NCI-H748 treated with DMSO at 0.1 percent for 48 hours (cell line): ENCODE results near the gene POLE4.

Experiments used
- DNase-seq: peaks from one replicate; lab custom pipeline; 2025; lab: John Stamatoyannopoulos, UW

Gene POLE4

DNA sequence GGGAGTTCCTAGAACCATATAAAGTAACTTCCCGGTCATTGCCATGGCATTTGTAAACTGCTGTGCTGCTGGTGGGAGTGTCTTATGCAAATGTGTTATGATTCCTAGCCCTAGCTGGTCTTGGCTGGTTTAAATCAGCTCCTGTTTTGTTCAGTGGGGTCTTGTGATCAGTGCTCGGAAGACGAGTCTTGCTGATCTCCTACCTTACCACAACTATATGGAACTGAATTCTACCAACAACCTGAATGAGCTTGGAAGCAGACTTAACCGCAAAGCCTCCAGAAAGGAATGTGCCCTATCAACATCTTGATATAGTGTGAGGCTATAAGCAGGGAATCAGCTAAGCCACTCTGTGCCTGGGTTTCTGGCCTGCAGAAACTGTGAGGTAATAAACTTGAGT lies 33.5 kb downstream of the POLE4 start:
- DNase-seq, result no peak

GRCh38 chr2:74999468-74999867 lies 41.0 kb downstream of the POLE4 start:
- no peak for DNase-seq

DNA sequence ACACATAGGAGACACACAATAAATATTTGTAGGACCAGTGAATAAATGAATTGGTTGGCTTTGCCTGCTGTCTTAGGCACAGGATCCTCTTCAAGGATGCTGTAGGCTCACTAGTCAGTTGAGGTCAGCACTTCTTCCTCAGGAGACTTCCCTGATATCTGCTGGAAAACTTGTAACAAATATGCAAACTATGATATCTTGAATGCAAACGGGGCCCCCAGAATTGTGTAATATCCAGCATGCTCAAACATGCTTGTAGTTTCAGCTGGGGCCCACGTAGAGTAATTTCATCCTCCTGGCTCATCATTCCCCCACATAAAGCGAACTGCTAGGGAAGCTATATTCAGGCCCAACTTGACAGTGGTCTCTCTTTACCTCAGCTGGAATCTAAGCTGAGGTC lies 43.6 kb downstream of the POLE4 start:
- no peak for DNase-seq

- no peak for DNase-seq
Measured at GRCh38 chr2:75003276-75003675, 44.8 kb downstream of the POLE4 start.

- no peak for DNase-seq
Measured at GRCh38 chr2:75003773-75004172, 45.3 kb downstream of the POLE4 start.

- no peak for DNase-seq
Measured at GRCh38 chr2:75006041-75006440, 47.6 kb downstream of the POLE4 start.

DNA sequence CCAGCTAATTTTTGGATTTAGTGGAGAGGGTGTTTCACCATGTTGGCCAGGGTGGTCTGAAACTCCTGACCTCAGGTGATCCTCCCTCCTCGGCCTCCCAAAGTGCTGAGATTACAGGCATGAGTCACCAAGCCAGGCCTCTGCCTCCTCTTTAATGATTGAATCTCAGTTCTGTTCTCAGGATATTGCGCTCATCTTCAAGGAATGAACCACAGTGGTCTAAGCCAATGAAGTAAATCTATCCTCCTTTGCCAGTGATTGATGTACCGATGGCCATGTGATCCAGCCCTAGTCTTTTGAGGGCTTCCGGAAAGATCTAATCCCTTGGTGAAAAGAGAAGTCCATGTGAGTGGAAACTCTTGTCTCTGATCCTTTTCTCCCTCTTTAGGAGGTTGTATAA lies 48.6 kb downstream of the POLE4 start:
- DNase-seq, result no peak

DNA sequence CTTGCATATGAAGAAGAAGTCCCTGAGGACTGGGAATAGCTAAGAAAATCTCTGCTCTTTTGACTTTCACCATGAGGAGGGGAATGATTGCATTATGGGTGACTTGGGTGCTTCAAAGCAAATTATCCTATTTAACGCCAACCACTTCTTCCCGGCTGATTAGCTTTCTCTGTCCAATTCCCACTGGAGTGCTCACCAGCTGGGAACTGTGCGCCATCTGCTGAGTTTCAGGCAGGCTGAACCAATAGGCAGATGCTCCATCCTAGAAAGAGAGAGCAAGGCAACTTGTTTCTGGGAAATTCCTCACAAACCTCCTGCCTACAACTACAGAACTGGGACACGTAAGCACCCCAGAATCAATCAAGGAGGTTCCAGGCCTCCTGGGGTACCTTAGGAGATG lies 49.4 kb downstream of the POLE4 start:
- no peak for DNase-seq

- no peak for DNase-seq
Measured at GRCh38 chr2:75010571-75010970, 52.1 kb downstream of the POLE4 start.

GRCh38 chr2:75012080-75012479 lies 53.6 kb downstream of the POLE4 start:
- no peak for DNase-seq

DNA sequence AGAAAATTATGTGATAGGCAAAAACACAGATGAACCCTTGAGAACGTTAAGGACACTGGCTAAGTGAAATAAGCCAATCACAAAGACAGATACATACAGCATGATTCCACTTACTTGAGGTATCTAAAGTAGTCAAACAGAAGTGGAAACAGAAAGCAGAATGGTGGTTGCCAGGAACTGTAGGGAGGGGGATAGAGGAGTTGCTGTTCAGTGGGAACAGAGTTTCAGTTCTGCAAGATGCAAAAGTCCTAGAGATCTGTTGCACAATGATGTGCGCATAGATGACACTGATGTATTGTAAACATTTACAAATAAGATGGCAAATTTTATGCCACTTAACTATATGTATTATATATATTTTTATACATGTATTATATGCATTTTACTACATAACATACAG lies 59.7 kb downstream of the POLE4 start:
- DNase-seq, result no peak
